GM21576 (cell line): ENCODE measurements around the gene CDH16.
A peak's percentile ranks its signal among the peaks of the same experiment; 100 is the strongest.
"Not testable (repeated sequence)": the region's sequence is repeated elsewhere in the genome, so short reads cannot be mapped to it uniquely, and the experiment has no call there.

ENCODE experiments used
- ATAC-seq: cut with Tn5 transposase; IDR thresholded peaks from one replicate; pipeline ENCODE4 v1.9.1; 2021; ENCODE audit warnings: mild to moderate bottlenecking, moderate library complexity; ENCODE audit not compliant: unreplicated experiment

The CDH16 gene

DNA sequence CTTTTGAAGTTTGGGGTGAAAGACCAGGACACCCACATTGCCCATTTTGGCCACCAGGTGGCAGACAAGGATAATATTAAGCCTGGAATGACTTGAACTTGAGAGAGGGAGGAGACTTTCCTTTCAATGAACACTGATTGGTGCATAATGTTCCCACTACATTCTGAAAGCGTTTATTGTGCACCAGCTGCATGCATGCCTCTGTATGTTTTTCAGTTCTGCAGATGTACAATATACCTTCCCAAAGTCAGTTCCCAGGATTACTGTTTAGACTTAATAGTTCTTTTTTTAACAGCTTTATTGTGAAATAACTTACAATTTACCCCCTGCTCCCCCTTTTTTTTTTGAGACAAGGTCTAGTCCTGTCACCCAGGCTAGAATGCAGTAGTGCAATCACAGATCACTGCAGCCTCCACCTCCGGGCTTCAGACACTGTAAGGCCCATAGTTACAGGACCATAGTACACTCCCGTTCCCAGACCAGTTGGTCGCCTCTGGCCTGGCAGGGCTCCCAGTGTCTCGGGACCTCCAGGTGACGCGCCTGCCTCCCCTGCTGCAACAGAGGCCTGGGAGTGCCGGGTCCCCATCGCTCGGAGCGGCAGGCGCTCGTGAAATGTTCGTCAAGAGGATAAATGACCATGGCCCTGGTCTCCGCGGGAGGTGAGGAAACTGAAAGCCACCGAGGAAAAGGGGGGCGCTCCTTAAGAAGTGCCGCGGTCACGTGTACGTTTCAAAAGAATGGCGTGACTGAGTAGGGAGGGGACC lies 28.8 kb upstream of the CDH16 start:
- ATAC-seq = peak; percentile 62

GRCh38 chr16:66946974-66947301 lies 28.3 kb upstream of the CDH16 start:
- ATAC-seq = no peak

GRCh38 chr16:66946541-66946940 lies 27.9 kb upstream of the CDH16 start:
- no peak for ATAC-seq

GRCh38 chr16:66945939-66946338 lies 27.3 kb upstream of the CDH16 start:
- ATAC-seq = no peak

DNA sequence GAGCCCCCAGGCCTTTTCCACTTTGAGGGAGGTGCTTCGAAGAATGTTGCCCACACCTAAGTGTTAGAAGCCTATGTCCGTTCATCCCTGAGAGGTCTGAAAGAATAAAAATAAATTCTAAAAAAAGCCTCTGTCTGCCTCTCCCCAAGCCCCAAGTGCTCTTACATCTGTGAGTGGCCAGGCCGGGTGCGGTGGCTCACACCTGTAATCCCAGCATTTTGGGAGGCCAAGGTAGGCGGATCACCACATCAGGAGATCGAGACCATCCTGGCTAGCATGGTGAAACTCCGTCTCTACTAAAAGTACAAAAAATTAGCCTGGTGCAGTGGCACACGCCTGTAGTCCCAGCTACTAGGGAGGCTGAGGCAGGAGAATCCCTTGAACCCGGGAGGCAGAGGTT lies 26.3 kb upstream of the CDH16 start:
- ATAC-seq = not testable (repeated sequence)

GRCh38 chr16:66944054-66944441 lies 25.4 kb upstream of the CDH16 start:
- ATAC-seq = no peak

DNA sequence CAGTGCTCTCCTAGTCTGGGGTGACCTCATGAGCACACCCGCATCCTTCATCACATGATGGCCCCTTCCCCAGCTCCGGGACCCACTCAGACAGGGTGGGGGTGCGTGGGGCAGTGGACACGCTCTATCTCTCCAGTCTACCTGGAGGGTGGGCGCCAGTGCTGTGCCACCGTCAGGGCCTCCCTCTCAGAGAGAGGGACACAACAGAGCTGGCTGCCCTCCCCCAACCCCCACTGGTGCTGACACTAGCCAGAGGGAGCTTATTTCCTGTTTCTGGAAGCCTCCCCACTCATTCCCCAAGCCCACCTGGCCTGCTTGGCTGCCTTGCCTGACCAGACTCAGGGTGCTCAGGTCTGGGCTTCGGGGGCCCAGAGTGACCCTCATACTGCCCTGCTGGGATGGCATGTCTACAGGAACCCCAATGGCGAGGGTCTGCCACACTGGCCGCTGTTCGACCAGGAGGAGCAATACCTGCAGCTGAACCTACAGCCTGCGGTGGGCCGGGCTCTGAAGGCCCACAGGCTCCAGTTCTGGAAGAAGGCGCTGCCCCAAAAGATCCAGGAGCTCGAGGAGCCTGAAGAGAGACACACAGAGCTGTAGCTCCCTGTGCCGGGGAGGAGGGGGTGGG lies 24.9 kb upstream of the CDH16 start:
- no peak for ATAC-seq

DNA sequence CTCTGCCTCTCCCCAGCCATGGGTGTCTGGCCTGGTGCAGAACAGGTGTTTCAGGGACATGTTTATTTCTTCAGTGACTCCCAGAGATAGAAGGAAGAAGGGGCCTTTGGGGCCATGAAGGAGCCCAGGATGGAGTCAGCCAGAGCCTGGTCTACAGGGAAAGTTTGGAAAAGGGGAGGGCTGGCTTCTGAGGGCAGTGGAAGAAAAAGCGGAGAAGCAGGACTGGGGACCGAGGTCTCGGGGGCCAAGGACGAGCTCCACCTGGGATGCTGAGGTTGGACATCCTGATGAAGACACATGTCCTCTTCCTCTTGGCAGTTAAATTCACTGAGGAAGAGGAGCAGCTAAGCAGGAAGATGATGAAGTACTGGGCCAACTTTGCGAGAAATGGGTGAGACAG lies 24.3 kb upstream of the CDH16 start:
- no peak for ATAC-seq

- ATAC-seq = no peak
Measured at GRCh38 chr16:66940236-66940635, 21.6 kb upstream of the CDH16 start.

GRCh38 chr16:66939366-66939765 lies 20.7 kb upstream of the CDH16 start:
- no peak for ATAC-seq

DNA sequence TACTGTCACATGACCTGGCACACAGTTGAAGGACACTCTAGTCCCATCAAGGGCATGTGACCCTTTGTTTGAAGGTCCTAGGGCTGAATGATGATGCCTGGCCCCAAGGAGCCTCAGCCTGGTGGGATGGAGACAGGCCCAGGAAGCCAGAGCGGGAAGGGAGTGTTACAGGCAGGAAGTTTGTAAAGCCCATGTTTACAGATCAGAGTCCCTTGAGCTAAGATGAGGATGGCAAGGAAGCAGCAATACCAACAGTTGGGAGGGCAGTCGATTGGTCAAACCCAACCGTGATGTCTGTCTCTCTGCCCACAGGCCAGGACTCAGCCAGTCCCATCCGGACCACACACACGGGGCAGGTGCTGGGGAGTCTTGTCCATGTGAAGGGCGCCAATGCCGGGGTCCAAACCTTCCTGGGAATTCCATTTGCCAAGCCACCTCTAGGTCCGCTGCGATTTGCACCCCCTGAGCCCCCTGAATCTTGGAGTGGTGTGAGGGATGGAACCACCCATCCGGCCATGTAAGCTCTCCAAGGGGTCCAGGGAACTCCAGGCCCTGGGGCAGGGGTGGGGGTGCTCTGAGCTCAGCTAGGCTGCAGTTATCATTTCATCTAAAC lies 19.1 kb upstream of the CDH16 start:
- ATAC-seq = no peak

DNA sequence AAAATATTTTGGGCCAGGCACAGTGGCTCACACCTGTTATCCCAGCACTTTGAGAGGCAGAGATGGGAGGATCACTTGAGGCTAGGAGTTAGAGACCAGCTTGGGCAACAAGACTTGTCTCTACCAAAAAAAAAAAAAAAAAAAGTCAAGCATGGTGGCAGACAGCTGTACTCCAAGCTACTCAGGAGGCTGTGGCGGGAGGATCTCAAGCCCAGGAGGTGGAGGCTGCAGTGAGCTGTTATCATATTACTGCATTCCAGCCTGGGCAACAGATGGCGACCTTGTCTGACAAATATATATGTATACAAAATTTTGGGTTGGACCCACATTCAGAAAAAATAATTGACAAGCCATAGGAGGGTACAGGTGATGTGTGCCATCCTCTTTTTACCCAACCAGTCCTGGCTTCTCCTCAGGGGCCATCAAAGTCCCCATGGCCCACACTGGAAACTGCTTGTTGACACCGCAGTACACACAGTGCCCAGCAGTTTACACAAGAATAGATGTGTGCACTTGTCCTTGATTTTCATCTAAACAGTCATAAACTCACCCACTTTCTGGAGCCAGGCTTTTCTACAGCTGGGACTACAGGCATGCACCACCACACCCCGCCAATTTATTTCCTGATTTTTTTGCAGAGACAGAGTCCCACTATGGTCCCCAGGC lies 18.3 kb upstream of the CDH16 start:
- no peak for ATAC-seq

DNA sequence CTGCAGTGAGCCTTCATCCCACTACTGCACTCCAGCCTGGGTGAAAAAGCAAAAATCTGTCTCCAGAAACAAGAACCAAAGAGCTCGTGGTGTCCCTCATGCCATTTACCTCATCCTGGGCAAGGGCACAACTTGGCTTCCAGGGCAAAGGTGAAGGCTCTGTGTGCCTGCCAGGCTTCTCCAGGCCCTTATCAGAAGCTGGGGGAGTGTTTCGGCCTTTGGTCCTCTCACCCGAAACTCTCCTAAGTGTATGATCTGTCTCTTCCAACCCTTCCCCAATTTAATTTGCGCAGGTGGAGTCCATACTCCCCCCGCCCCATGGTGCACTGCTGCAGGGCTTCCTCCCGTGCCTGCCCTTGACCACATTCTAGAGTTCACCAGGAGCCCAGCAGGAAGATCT lies 17.8 kb upstream of the CDH16 start:
- no peak for ATAC-seq

- no peak for ATAC-seq
Measured at GRCh38 chr16:66935314-66936011, 16.8 kb upstream of the CDH16 start, which contains the start of gene CES2. CES2 (plus strand) TSS chr16:66935516; CDS start chr16:66935636, 120 bp downstream.

GRCh38 chr16:66934839-66935313 lies 16.2 kb upstream of the CDH16 start:
- not testable (repeated sequence) for ATAC-seq

- peak; percentile 56 for ATAC-seq
Measured at GRCh38 chr16:66934138-66934838, 15.6 kb upstream of the CDH16 start, which contains the start of gene CIAO2B. CIAO2B (minus strand) TSS chr16:66934402; CDS start chr16:66934364, 38 bp downstream.

DNA sequence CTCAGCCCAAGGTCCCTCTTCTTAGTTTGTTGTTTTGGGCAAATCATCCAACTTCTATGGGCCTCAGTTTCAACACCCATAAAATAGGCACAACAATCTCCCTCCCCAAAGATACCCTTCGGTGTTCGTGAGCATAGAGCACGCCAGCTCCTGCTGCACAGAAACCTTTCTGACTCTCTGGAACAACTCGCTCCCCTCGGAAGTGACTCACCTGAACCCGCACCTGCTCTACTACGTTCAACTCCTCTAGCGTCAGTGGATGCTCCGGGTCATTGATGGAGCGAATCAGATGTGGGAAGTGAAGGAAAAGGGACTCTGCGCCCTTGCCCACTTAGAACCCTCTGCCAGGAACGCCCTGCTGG lies 15.1 kb upstream of the CDH16 start:
- ATAC-seq = no peak

GRCh38 chr16:66932076-66932475 lies 13.4 kb upstream of the CDH16 start:
- ATAC-seq = no peak

GRCh38 chr16:66931665-66932064 lies 13.0 kb upstream of the CDH16 start:
- ATAC-seq = no peak

GRCh38 chr16:66930189-66930588 lies 11.5 kb upstream of the CDH16 start:
- ATAC-seq = no peak
